GM12878 (cell line): Measurements from ENCODE around the gene SCN5A. TPM values are rescaled to one million over a fixed set of nuclear protein-coding genes. Genes with fewer than 3 reads are reported as not detected.
A peak's percentile ranks its signal among the peaks of the same experiment; 100 is the strongest.

Experiments used
- BMI1 ChIP-seq: fragments of 450-650 bp; IDR thresholded peaks from 2 replicates; pipeline ENCODE4 v1.6.1; 2016; ENCODE audit warnings: mild to moderate bottlenecking, moderate library complexity, borderline replicate concordance
- CREM ChIP-seq: IDR thresholded peaks from 2 replicates; pipeline ENCODE4 v1.6.1; 2014; ENCODE audit warnings: antibody characterized with exemption, low read depth
- EP300 ChIP-seq, 2 experiments: fragments of 150-350 bp in 1 of 2; IDR thresholded peaks; 2 replicates each; pipeline ENCODE4 v1.6.1; 2011 to 2012; ENCODE audit warnings: low read depth in 2 of 2, low read length in 2 of 2, borderline replicate concordance in 1 of 2, improper control_type of control experiment in 1 of 2, inconsistent platforms in 1 of 2; ENCODE audit not compliant: control insufficient read depth in 1 of 2
- ESRRA ChIP-seq: IDR thresholded peaks from 2 replicates; pipeline ENCODE4 v1.6.1; 2012; ENCODE audit warnings: mild to moderate bottlenecking, low read length, improper control_type of control experiment
- FOXM1 ChIP-seq: IDR thresholded peaks from 2 replicates; pipeline ENCODE4 v1.6.1; 2012; ENCODE audit warnings: low read depth, mild to moderate bottlenecking, inconsistent platforms, low read length, moderate library complexity
- HDAC6 ChIP-seq: fragments of 200-600 bp; sonication (generic); IDR thresholded peaks from one replicate; pipeline ENCODE4 v1.8.0; 2017; ENCODE audit warnings: antibody characterized with exemption; ENCODE audit not compliant: unreplicated experiment
- KLF5 ChIP-seq: fragments of 450-650 bp; IDR thresholded peaks from 2 replicates; pipeline ENCODE4 v1.6.1; 2014; ENCODE audit warnings: mild to moderate bottlenecking; ENCODE audit not compliant: partially characterized antibody
- LARP7 ChIP-seq: fragments of 450-650 bp; IDR thresholded peaks from 2 replicates; pipeline ENCODE4 v1.6.1; 2017; ENCODE audit warnings: mild to moderate bottlenecking
- MYB ChIP-seq: fragments of 150-350 bp; IDR thresholded peaks from 2 replicates; pipeline ENCODE4 v1.6.1; 2014; ENCODE audit warnings: mild to moderate bottlenecking, low read depth, low read length, borderline replicate concordance
- NFIC ChIP-seq: IDR thresholded peaks from 2 replicates; pipeline ENCODE4 v1.6.1; 2012; ENCODE audit warnings: low read depth, mild to moderate bottlenecking, inconsistent platforms, low read length, moderate library complexity
- NFYB ChIP-seq: IDR thresholded peaks from 2 replicates; pipeline ENCODE4 v1.6.1; 2011; ENCODE audit warnings: low read depth, mild to moderate bottlenecking, low read length, improper control_type of control experiment, moderate library complexity; ENCODE audit not compliant: insufficient read depth
- SIX5 ChIP-seq: IDR thresholded peaks from 2 replicates; pipeline ENCODE4 v1.6.1; 2011; ENCODE audit warnings: mild to moderate bottlenecking, low read depth, low read length, moderate library complexity; ENCODE audit not compliant: severe bottlenecking
- SREBF1 ChIP-seq: IDR thresholded peaks from 2 replicates; pipeline ENCODE4 v1.6.1; 2012; ENCODE audit warnings: mild to moderate bottlenecking, low read length
- TCF12 ChIP-seq: IDR thresholded peaks from 2 replicates; pipeline ENCODE4 v1.6.1; 2011; ENCODE audit warnings: low read depth, mild to moderate bottlenecking, low read length
- ZNF622 ChIP-seq: fragments of 450-650 bp; IDR thresholded peaks from 2 replicates; pipeline ENCODE4 v1.6.1; 2017; ENCODE audit warnings: mild to moderate bottlenecking, inconsistent platforms
- polyA plus RNA-seq, 11 experiments: library from polyadenylated mRNA; depleted of rRNA in 4 of 11; unstranded in 6 of 11; stranded (reverse) in 5 of 11; fragments of >200 nt; fragmentation: Nextera tagmentation in 4 of 11; fragmentation: Illumina TruSeq in 1 of 11; extraction: Ambion mirVana in 4 of 11; extraction: Trizol in 1 of 11; gene quantifications; 1 replicate in 1 of 11; 2 replicates in 10 of 11; pipeline versions ENCODE4 v1.2.1 to v1.2.3, GENCODE V29; 2011 to 2016; ENCODE audit warnings: inconsistent platforms in 2 of 11, missing spikeins in 2 of 11, low read depth in 1 of 11
- total RNA-seq, 4 experiments: library from RNA; depleted of rRNA in 3 of 4; stranded (reverse); fragments of >200 nt in 3 of 4; fragmentation: Illumina TruSeq in 1 of 4; extraction: Trizol in 1 of 4; gene quantifications; 2 replicates each; pipeline versions ENCODE4 v1.2.1 to v1.2.3, GENCODE V29; 2013 to 2021
- TF ChIP-seq, protein P1 (sequence below): fragments of 450-650 bp; IDR thresholded peaks from 2 replicates; pipeline ENCODE4 v1.6.1; 2016; ENCODE audit warnings: mild to moderate bottlenecking, moderate library complexity, borderline replicate concordance
- TF ChIP-seq, protein P2 (sequence below): fragments of 450-650 bp; IDR thresholded peaks from 2 replicates; pipeline ENCODE4 v1.6.1; 2017; ENCODE audit warnings: mild to moderate bottlenecking, moderate library complexity
- TF ChIP-seq, protein P3 (sequence below): IDR thresholded peaks from 2 replicates; pipeline ENCODE4 v1.6.1; 2012; ENCODE audit warnings: low read depth, low read length, improper control_type of control experiment
- TF ChIP-seq, protein P4 (sequence below): IDR thresholded peaks from 2 replicates; pipeline ENCODE4 v1.6.1; 2011; ENCODE audit warnings: low read depth, mild to moderate bottlenecking, low read length, moderate library complexity, borderline replicate concordance; ENCODE audit errors: extremely low read depth
- TF ChIP-seq, protein P5 (sequence below): IDR thresholded peaks from 2 replicates; pipeline ENCODE4 v1.6.1; 2011; ENCODE audit warnings: borderline replicate concordance, low read depth, mild to moderate bottlenecking, moderate library complexity, low read length; ENCODE audit not compliant: insufficient read depth, poor library complexity, severe bottlenecking

The SCN5A gene
- total and polyA plus RNA-seq, 10 of the 15 experiments (the other 5 are each of a cell fraction or from before 2014, with no cell fraction given), result not detected

DNA sequence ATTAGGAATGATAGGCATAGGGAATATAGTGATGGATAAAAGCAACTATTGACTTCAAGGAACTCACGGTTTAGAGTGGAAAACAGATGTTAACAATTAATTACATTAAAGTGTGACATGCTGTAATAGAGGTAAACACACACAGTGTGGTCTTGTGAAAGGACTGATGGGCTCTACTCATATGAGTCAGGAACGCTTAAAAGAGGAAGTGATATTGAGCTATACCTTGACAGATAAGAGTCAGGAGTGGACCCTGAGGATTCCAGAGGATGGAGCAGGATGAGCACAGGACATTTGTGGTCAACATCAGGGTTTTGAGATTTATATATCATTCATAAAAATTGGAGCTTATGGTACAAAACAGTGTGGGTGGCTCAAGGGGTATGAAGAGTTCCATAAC, 142.4 kb downstream of the SCN5A start (continued):
- TF ChIP-seq, protein P1, sequence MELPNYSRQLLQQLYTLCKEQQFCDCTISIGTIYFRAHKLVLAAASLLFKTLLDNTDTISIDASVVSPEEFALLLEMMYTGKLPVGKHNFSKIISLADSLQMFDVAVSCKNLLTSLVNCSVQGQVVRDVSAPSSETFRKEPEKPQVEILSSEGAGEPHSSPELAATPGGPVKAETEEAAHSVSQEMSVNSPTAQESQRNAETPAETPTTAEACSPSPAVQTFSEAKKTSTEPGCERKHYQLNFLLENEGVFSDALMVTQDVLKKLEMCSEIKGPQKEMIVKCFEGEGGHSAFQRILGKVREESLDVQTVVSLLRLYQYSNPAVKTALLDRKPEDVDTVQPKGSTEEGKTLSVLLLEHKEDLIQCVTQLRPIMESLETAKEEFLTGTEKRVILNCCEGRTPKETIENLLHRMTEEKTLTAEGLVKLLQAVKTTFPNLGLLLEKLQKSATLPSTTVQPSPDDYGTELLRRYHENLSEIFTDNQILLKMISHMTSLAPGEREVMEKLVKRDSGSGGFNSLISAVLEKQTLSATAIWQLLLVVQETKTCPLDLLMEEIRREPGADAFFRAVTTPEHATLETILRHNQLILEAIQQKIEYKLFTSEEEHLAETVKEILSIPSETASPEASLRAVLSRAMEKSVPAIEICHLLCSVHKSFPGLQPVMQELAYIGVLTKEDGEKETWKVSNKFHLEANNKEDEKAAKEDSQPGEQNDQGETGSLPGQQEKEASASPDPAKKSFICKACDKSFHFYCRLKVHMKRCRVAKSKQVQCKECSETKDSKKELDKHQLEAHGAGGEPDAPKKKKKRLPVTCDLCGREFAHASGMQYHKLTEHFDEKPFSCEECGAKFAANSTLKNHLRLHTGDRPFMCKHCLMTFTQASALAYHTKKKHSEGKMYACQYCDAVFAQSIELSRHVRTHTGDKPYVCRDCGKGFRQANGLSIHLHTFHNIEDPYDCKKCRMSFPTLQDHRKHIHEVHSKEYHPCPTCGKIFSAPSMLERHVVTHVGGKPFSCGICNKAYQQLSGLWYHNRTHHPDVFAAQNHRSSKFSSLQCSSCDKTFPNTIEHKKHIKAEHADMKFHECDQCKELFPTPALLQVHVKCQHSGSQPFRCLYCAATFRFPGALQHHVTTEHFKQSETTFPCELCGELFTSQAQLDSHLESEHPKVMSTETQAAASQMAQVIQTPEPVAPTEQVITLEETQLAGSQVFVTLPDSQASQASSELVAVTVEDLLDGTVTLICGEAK, result no peak
- no peak for TF ChIP-seq SIX5
- peak; percentile 68; the same call in 1 of the 2 replicates for TF ChIP-seq BMI1
- TF ChIP-seq TCF12, result no peak
- peak; percentile 33; the same call in 1 of the 2 replicates for TF ChIP-seq CREM
- TF ChIP-seq KLF5, result no peak
- peak; percentile 46 to 90; a peak in 2 of 4 replicates for TF ChIP-seq EP300 (IDR thresholded peaks at IDR 0.05; ENCODE audit: borderline replicate concordance in 1 of 2, control insufficient read depth in 1 of 2, low read depth in 2 of 2, low read length in 2 of 2)
- TF ChIP-seq, protein P2, sequence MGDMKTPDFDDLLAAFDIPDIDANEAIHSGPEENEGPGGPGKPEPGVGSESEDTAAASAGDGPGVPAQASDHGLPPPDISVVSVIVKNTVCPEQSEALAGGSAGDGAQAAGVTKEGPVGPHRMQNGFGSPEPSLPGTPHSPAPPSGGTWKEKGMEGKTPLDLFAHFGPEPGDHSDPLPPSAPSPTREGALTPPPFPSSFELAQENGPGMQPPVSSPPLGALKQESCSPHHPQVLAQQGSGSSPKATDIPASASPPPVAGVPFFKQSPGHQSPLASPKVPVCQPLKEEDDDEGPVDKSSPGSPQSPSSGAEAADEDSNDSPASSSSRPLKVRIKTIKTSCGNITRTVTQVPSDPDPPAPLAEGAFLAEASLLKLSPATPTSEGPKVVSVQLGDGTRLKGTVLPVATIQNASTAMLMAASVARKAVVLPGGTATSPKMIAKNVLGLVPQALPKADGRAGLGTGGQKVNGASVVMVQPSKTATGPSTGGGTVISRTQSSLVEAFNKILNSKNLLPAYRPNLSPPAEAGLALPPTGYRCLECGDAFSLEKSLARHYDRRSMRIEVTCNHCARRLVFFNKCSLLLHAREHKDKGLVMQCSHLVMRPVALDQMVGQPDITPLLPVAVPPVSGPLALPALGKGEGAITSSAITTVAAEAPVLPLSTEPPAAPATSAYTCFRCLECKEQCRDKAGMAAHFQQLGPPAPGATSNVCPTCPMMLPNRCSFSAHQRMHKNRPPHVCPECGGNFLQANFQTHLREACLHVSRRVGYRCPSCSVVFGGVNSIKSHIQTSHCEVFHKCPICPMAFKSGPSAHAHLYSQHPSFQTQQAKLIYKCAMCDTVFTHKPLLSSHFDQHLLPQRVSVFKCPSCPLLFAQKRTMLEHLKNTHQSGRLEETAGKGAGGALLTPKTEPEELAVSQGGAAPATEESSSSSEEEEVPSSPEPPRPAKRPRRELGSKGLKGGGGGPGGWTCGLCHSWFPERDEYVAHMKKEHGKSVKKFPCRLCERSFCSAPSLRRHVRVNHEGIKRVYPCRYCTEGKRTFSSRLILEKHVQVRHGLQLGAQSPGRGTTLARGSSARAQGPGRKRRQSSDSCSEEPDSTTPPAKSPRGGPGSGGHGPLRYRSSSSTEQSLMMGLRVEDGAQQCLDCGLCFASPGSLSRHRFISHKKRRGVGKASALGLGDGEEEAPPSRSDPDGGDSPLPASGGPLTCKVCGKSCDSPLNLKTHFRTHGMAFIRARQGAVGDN, result no peak
- peak; percentile 56; the same call in 1 of the 2 replicates for TF ChIP-seq NFIC
- TF ChIP-seq ESRRA, result no peak
- TF ChIP-seq NFYB, result no peak
- TF ChIP-seq HDAC6, result no peak
- no peak for TF ChIP-seq LARP7
- no peak for TF ChIP-seq FOXM1
- TF ChIP-seq, protein P3, sequence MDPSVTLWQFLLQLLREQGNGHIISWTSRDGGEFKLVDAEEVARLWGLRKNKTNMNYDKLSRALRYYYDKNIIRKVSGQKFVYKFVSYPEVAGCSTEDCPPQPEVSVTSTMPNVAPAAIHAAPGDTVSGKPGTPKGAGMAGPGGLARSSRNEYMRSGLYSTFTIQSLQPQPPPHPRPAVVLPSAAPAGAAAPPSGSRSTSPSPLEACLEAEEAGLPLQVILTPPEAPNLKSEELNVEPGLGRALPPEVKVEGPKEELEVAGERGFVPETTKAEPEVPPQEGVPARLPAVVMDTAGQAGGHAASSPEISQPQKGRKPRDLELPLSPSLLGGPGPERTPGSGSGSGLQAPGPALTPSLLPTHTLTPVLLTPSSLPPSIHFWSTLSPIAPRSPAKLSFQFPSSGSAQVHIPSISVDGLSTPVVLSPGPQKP, result no peak
- TF ChIP-seq, protein P4, sequence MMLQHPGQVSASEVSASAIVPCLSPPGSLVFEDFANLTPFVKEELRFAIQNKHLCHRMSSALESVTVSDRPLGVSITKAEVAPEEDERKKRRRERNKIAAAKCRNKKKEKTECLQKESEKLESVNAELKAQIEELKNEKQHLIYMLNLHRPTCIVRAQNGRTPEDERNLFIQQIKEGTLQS, result no peak
- TF ChIP-seq, protein P5, sequence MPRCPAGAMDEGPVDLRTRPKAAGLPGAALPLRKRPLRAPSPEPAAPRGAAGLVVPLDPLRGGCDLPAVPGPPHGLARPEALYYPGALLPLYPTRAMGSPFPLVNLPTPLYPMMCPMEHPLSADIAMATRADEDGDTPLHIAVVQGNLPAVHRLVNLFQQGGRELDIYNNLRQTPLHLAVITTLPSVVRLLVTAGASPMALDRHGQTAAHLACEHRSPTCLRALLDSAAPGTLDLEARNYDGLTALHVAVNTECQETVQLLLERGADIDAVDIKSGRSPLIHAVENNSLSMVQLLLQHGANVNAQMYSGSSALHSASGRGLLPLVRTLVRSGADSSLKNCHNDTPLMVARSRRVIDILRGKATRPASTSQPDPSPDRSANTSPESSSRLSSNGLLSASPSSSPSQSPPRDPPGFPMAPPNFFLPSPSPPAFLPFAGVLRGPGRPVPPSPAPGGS, result no peak
- no peak for TF ChIP-seq SREBF1
- TF ChIP-seq ZNF622, result no peak
- no peak for TF ChIP-seq MYB
